OCI-LY1 (cell line): ENCODE results near the gene MKKS.

Source experiments
- CTCF ChIP-seq: fragments of 200-600 bp; sonication (generic), shearing (Covaris generic); IDR thresholded peaks from 2 replicates; pipeline ENCODE4 v1.5.1; 2017; ENCODE audit warnings: mild to moderate bottlenecking, antibody characterized with exemption, low read length, moderate library complexity, mixed read lengths
- EZH2 ChIP-seq: fragments of 200-600 bp; sonication (generic), shearing (Covaris generic); IDR thresholded peaks from 2 replicates; pipeline ENCODE4 v1.8.0; 2017; ENCODE audit warnings: borderline replicate concordance, mixed run types, mild to moderate bottlenecking, antibody characterized with exemption, low read length, moderate library complexity, mixed read lengths

GRCh38 chr20:10423735-10424134, 10.3 kb downstream of the MKKS start:
- TF ChIP-seq CTCF = no peak
- TF ChIP-seq EZH2 = no peak
